ENCODE data around the gene ACAP1.

GRCh38 chr17:7347630-7348477, 11.5 kb downstream of the ACAP1 start:
- TF ChIP-seq, protein P1, sequence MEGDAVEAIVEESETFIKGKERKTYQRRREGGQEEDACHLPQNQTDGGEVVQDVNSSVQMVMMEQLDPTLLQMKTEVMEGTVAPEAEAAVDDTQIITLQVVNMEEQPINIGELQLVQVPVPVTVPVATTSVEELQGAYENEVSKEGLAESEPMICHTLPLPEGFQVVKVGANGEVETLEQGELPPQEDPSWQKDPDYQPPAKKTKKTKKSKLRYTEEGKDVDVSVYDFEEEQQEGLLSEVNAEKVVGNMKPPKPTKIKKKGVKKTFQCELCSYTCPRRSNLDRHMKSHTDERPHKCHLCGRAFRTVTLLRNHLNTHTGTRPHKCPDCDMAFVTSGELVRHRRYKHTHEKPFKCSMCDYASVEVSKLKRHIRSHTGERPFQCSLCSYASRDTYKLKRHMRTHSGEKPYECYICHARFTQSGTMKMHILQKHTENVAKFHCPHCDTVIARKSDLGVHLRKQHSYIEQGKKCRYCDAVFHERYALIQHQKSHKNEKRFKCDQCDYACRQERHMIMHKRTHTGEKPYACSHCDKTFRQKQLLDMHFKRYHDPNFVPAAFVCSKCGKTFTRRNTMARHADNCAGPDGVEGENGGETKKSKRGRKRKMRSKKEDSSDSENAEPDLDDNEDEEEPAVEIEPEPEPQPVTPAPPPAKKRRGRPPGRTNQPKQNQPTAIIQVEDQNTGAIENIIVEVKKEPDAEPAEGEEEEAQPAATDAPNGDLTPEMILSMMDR (IDR thresholded peaks at IDR 0.05): no peak
- TF ChIP-seq POLR2A (IDR thresholded peaks at IDR 0.05) (no peak), POLR2AphosphoS5 (IDR thresholded peaks at IDR 0.05) (no peak)

Data from stomach (tissue), 4 donors.